Measurements from ENCODE around the gene KIF5C. TPM values are rescaled to one million over a fixed set of nuclear protein-coding genes. Genes with fewer than 3 reads are reported as not detected.
A peak's percentile ranks its signal among the peaks of the same experiment; 100 is the strongest.
"Not testable (repeated sequence)": the region's sequence is repeated elsewhere in the genome, so short reads cannot be mapped to it uniquely, and the experiment has no call there.

Gene KIF5C
- total RNA-seq = under 0.01 TPM

DNA sequence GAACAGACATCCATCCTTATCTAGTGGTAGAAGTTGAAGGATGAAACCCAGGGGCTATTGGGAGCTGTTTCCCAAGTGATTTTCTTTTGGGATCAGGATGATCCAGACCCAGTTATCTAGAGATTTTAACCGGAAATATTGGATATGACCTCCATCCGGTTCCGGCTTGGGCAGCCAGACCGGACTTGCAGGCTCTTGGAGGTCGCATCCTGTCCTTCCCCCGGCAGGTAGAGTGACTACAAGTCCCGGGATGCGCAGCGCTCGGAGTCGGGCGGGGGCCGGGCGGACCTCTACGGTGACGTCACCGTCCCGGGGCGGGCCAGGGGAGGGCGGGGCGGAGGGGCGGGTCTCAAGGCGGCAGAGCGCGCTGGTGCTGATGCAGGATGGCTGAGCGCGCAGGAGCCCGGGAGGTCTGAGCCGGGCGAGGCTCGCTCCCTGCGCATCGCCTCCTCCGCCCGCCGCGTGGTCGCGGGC, at the start of gene KIF5C:
TSS of gene KIF5C (plus strand) at position 360 of the 474 bp plus-strand sequence. CDS start 391 bp downstream, outside the sequence.
- DNase-seq (ENCODE audit: low read depth in 2 of 3, low spot score in 2 of 3) = peak; percentile 69 to 74 (median 73)

GRCh38 chr2:148826791-148827190, 48.2 kb upstream of the KIF5C start:
- no peak for DNase-seq (ENCODE audit: low read depth in 2 of 3, low spot score in 2 of 3)

- DNase-seq (ENCODE audit: low read depth in 2 of 3, low spot score in 2 of 3) = no peak
These were observed 46.1 kb upstream of the KIF5C start for GRCh38 chr2:148828941-148829340.

DNA sequence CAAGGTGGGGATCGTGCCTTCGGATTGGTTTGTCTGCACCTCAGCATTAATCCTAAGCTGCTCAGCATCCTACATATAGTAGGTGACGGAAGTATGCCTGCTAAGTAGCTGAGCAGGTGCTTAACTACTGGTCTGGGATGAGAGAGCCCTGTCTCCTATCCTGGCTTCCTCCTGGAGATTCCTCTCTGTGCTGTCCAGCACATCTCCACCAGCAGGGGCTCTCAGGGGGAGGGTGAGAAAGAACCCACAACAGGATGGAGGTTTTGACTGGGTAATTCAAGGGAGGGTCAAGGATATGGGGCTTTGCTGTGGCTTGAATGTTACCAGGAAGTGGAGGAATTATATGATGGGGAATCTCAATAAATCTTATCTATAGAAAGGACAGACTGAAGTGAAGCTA, 45.4 kb upstream of the KIF5C start:
- DNase-seq (ENCODE audit: low read depth in 2 of 3, low spot score in 2 of 3) = no peak

GRCh38 chr2:148832637-148833036, 42.4 kb upstream of the KIF5C start:
- DNase-seq (ENCODE audit: low read depth in 2 of 3, low spot score in 2 of 3) = no peak

GRCh38 chr2:148842050-148842449, 33.0 kb upstream of the KIF5C start:
- no peak for DNase-seq (ENCODE audit: low read depth in 2 of 3, low spot score in 2 of 3)

DNA sequence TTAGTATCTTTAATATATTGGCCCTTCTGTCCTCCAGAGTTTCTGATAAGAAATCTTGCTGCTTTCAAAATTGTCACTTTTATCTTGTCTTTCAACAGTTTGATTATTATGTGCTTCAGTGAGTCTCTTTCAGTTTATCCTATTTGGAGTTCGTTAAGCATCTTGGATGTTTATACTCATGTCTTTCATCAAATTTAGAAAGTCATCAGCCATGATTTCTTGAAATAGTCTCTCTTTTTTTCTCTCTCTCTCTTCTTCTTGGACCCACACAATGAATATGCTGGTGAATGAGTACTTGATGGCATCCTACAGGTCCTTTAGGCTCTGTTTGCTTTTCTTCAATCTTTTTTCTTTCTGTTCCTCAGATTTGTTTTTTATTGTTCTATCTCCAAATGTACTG, 26.9 kb upstream of the KIF5C start:
- DNase-seq (ENCODE audit: low read depth in 2 of 3, low spot score in 2 of 3) = no peak

GRCh38 chr2:148853458-148853857, 21.6 kb upstream of the KIF5C start:
- no peak for DNase-seq (ENCODE audit: low read depth in 2 of 3, low spot score in 2 of 3)

DNA sequence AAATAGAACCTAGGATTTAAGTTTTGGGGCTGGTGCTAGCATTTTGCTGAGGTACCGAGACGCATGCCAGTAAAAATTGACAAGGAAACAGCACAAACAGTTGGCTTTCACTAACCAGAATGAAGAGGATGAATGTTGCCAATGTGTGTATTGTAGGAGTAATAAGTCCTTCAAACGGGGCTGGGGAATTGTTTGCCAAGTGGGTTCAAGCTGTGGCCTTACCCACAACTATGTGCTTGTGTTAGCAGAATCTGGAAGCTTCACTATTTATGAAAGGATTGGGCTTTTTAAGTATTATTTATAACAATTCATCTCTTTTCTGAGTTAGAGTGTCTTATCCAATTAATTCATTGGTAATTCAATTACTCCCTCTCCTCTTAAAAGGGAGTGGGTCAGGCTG, 15.0 kb upstream of the KIF5C start:
- DNase-seq (ENCODE audit: low read depth in 2 of 3, low spot score in 2 of 3) = no peak

- DNase-seq (ENCODE audit: low read depth in 2 of 3, low spot score in 2 of 3) = no peak
These were observed 13.7 kb upstream of the KIF5C start for GRCh38 chr2:148861367-148861766.

DNA sequence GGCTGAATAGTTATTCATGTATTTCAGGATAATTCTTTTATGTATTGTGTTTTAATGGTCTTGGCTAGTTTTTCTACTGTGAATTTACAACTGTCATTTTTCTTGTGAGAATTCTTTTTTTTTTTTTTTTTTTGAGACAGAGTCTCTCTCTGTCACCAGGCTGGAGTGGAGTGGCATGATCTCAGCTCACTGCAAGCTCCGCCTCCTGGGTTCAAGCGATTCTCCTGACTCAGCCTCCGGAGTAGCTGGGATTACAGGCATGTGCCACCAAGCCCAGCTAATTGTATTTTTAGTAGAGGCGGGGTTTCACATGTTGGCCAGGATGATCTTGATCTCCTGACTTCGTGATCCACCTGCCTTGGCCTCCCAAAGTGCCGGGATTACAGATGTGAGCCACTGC, 12.5 kb upstream of the KIF5C start:
- DNase-seq (ENCODE audit: low read depth in 2 of 3, low spot score in 2 of 3) = not testable (repeated sequence)

GRCh38 chr2:148865512-148865911, 9.5 kb upstream of the KIF5C start:
- no peak for DNase-seq (ENCODE audit: low read depth in 2 of 3, low spot score in 2 of 3)

- DNase-seq (ENCODE audit: low read depth in 2 of 3, low spot score in 2 of 3) = no peak
These were observed 8.9 kb upstream of the KIF5C start for GRCh38 chr2:148866091-148866490.

DNA sequence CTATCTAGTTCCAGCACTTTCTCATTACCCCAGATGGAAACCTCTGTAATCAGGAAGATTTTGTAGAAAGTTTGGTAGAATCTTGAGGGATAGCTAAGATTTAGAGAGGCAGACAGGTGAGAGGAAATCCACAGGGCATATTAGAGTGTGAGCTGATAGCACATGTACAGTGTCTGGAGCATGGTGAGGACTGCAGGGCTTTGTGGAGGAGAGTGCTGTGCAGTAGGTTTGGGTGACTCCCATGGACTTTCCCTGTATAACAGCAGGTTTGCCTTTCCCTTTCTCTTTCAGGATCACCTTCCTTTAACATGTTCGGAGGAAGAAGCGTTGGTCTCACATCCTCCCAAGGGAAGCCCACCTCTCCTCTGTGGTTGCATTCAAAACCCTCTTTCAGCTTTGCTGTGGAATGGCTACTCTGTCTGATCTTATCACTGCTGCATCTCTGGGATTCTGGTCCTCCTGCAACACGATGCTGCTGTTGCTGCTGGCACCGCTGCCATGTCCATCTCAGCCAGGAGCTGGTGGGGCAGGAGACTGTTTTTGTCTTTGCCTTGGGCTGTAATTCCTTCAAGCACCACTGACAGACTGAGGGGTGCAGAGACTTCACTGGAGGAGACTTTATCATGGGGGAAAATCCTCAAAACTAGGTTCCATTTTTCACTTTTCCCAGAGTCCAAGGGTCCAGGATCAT, 7.8 kb upstream of the KIF5C start:
- no peak for DNase-seq (ENCODE audit: low read depth in 2 of 3, low spot score in 2 of 3)

DNA sequence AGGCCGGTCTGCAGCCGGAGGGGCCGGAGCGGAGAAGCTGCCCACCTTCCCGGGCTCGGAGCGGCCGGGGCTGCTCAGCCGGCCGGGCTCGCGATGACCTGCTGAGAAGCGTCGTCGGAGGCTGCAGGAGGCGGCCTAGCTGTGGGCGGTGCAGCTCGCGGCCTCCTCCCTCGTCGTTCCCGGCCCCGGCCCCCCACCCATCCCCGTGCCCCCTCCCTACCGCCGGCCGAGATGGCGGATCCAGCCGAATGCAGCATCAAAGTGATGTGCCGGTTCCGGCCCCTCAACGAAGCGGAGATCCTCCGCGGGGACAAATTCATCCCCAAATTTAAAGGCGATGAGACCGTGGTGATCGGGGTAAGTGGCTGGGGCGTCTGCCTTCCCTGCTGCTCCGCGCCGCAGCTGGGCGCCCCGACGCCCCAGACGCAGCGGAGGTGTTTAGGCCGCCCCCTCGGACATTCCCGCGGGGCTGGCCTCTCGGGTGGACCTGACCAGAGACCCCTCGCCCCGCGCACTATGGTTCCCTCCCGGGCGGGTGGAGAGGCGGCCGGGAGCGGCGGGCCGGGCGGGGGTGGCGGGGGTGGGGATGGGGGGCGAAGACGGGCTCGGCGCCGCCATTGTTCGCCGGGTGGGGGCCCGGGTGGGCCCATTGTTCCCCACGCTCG, 492 bp downstream of the KIF5C start:
- DNase-seq (ENCODE audit: low read depth in 2 of 3, low spot score in 2 of 3) = no peak

- no peak for DNase-seq (ENCODE audit: low read depth in 2 of 3, low spot score in 2 of 3)
These were observed 1.2 kb downstream of the KIF5C start for GRCh38 chr2:148876202-148876594.

- DNase-seq (ENCODE audit: low read depth in 2 of 3, low spot score in 2 of 3) = no peak
These were observed 1.8 kb downstream of the KIF5C start for GRCh38 chr2:148876595-148877402.

DNA sequence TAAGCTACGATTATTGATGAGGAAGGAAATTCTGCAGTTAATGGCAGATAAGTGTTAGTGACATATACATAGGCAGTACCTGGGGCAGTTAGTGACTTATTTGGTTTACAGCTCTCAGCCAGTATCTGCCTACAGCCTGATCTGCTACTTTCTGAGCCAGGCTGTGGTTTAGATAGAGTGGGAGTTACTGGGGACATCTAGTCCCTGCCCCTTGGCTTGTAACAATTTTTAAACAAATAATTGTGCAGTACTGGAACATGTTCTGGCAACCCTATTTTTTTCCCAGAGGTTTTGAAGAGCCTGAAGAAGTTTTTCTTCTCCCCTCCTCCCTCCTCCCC, 2.3 kb downstream of the KIF5C start:
- no peak for DNase-seq (ENCODE audit: low read depth in 2 of 3, low spot score in 2 of 3)

DNA sequence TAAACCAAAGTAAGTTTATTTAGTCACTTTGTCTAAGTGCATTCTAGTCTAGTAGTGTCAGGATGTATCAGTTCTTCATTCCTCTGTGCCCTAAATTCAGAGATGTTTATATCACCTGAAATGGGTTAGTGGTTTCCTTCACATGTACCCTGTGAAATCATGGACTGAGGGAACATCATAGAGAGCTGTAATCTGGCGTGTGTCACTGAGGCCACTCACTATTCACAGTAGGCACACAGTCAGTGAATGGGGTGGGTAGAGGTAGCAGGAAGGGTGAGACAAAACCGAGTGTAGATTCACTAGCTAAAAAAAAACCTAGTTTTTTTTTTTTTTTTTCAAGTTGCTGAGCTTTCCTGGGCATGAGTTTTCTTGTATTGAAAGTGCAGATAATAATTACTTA, 5.6 kb downstream of the KIF5C start:
- no peak for DNase-seq (ENCODE audit: low read depth in 2 of 3, low spot score in 2 of 3)

DNA sequence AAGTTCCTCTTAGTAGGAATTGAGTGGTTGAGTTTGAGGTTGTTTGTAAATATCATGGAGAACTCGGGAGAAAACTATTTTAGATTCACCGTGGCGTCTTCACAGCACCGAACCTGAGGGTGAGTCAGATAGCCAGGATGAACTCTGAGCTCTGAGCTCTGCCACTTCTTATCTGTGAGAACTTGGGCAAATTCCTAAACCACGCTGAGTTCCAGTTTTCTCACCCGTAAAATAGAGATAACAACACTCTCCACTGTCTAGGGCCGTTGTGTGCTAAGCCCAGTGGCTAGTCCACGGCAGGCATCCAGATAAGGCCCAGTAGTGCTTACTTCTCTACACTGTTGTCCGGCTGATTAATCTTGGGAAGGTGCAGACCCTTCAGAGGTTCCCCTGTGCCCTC, 7.0 kb downstream of the KIF5C start:
- no peak for DNase-seq (ENCODE audit: low read depth in 2 of 3, low spot score in 2 of 3)

GRCh38 chr2:148885209-148885608, 10.2 kb downstream of the KIF5C start:
- DNase-seq (ENCODE audit: low read depth in 2 of 3, low spot score in 2 of 3) = no peak

- no peak for DNase-seq (ENCODE audit: low read depth in 2 of 3, low spot score in 2 of 3)
These were observed 11.0 kb downstream of the KIF5C start for GRCh38 chr2:148885988-148886387.

Data from hematopoietic multipotent progenitor cell (in vitro differentiated cells).